Measurements from ENCODE around the gene IL16.

GRCh38 chr15:81363276-81363675 lies 166.6 kb downstream of the IL16 start:
- TF ChIP-seq CTCF (IDR thresholded peaks at IDR 0.05; ENCODE audit: poor library complexity, severe bottlenecking) (no peak), POLR2AphosphoS5 (IDR thresholded peaks at IDR 0.05) (no peak), SMC3 (conservative IDR thresholded peaks at IDR 0.05; ENCODE audit: poor library complexity) (no peak), EZH2 (IDR thresholded peaks at IDR 0.05; ENCODE audit: borderline replicate concordance, insufficient read depth, low read length, poor library complexity, severe bottlenecking) (no peak), RAD21 (conservative IDR thresholded peaks at IDR 0.05) (no peak)
- TF ChIP-seq, protein P1, sequence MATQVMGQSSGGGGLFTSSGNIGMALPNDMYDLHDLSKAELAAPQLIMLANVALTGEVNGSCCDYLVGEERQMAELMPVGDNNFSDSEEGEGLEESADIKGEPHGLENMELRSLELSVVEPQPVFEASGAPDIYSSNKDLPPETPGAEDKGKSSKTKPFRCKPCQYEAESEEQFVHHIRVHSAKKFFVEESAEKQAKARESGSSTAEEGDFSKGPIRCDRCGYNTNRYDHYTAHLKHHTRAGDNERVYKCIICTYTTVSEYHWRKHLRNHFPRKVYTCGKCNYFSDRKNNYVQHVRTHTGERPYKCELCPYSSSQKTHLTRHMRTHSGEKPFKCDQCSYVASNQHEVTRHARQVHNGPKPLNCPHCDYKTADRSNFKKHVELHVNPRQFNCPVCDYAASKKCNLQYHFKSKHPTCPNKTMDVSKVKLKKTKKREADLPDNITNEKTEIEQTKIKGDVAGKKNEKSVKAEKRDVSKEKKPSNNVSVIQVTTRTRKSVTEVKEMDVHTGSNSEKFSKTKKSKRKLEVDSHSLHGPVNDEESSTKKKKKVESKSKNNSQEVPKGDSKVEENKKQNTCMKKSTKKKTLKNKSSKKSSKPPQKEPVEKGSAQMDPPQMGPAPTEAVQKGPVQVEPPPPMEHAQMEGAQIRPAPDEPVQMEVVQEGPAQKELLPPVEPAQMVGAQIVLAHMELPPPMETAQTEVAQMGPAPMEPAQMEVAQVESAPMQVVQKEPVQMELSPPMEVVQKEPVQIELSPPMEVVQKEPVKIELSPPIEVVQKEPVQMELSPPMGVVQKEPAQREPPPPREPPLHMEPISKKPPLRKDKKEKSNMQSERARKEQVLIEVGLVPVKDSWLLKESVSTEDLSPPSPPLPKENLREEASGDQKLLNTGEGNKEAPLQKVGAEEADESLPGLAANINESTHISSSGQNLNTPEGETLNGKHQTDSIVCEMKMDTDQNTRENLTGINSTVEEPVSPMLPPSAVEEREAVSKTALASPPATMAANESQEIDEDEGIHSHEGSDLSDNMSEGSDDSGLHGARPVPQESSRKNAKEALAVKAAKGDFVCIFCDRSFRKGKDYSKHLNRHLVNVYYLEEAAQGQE (IDR thresholded peaks at IDR 0.05; ENCODE audit: borderline replicate concordance) = no peak

Data from neural cell (in vitro differentiated cells).